Skin of body (tissue), 2 donors: ENCODE data around the gene G2E3. TPM values are rescaled to one million over a fixed set of nuclear protein-coding genes. Genes with fewer than 3 reads are reported as not detected.
A peak's percentile ranks its signal among the peaks of the same experiment; 100 is the strongest.
"Not testable (repeated sequence)": the region's sequence is repeated elsewhere in the genome, so short reads cannot be mapped to it uniquely, and the experiment has no call there.

Experiments used
- DNase-seq: peaks from one replicate; lab custom pipeline; 2025; lab: John Stamatoyannopoulos, UW
- total RNA-seq: library from RNA; depleted of rRNA; stranded (reverse); fragments of >200 nt; gene quantifications from one replicate; pipeline ENCODE4 v1.2.3, GENCODE V29; 2014

G2E3 gene
- total RNA-seq, 1 donor from 2014 or later = 22.4 TPM

DNA sequence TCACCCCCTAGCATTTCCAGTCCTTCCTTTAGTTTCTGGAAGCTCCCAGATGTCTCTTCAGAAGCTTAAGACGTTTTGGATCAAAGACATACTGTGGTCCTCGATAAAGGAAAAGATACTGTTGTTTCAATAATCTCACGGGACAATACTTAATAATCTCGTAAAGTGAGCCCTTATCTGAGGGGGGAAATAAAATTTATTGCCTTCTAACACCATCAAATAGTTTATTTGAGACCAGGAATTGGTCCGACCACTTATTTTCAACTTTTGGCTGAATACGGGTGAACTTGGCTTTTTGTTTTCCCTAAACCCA lies 640 bp upstream of the G2E3 start:
- no peak for DNase-seq

DNA sequence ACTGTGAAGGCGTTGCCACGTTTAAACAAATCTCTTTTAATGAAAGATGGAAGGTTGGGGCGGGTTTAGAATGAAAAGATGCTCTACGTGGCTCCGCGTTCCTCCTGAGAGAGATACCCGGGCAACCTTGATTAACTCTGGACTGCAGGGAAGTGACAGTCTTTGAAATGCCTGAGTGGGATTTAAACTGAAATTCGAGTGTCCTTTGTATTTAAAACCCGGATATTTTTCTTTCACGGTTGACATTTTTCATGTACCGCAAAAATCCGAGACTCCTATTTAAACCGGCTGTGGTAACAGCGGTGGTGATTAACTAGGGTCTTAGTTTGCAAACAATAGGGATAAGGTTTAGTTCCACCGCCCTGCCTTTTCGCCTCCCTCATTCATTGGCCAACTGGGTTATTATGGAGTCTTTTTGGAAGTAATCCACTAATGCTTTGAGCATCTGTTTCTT lies 707 bp downstream of the G2E3 start:
- peak; percentile 71 for DNase-seq

DNA sequence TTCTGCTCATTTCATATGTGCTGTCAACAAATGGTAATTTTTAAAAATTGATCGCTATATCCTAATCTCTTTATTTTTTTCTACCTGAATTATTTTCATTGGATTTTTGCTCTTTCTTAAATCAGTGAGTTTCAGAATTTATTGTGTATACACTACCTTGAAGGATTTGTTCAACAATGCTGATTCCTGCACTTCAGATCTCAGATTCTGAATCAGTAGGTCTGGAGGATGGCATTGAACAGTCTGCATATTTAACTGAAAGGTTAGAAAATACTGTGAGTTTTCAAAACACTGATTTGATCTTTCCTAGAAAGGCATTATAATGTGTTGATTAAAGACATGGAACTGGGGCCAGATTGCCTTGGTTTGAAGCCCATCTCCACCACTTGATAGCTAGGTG lies 1.6 kb downstream of the G2E3 start:
- no peak for DNase-seq

- no peak for DNase-seq
Measured at GRCh38 chr14:30564235-30564867, 5.4 kb downstream of the G2E3 start.

DNA sequence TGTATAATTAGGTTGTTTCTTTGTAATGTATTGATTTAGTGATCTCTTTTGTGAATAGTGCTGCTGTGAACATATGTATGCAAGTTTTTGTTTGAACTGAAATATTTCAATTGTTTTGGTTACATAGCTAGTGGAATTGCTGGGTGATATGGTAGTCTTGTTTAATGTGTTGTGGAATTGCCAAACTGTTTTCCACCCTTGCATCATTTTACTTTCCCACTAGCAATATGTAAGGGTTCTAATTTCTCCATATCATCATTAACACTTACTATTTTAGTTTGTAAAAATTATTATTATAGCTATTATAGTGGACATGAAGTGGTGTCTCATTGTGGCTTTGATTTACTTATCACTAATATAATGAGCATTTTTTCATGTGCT lies 5.9 kb downstream of the G2E3 start:
- no peak for DNase-seq

DNA sequence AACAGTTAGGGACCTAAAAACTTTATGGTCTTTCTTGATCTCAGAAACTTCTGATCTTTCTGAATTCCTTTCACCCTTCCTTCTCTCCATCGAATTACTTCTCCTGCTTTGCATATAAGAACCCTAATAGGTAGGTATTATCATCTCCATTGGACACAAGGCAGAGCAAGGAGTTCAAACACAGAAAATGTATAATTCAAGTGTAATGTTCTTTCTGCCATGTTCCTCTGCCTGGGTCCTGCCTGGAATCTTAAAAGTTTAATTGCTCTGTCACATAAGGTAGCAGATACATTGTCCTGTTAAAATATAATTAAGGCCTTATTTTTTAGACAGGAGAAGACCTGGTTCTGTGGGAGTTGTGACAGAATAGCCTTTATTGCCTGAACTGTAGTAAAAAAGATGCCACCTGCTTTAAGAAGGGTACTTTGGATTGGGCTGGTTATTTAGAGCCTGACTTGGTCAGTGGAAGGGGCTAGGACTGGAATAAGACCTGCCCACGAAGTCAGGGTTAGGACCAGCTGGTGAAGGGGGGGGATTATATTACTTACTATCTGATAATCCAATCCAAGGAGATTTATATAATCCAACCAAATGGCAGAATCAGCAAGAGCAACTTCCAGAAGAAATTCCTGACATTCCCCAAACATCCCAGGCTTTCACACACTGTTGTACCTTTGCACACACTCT lies 10.4 kb downstream of the G2E3 start:
- DNase-seq = no peak

- no peak for DNase-seq
Measured at GRCh38 chr14:30569903-30570226, 10.9 kb downstream of the G2E3 start.

DNA sequence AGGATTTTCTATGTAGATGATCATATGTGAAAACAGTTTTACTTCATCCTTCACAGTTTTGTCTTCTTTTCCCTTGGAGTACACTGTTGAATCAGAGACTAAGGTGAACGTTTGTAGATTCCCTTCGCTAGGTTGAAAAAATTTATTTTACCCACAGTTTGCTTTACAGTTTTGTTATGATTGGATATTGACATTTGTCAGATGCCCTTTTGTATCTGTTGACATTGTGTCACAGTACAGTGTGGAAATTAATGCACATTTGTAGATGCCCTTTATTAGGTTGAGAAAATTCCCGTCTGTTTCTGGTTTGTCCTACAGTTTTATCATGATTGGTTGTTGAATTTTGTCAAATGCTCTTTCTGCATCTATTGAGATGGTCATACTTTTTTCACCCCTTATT lies 13.3 kb downstream of the G2E3 start:
- no peak for DNase-seq

- DNase-seq = no peak
Measured at GRCh38 chr14:30572771-30573170, 13.8 kb downstream of the G2E3 start.

- no peak for DNase-seq
Measured at GRCh38 chr14:30573226-30573814, 14.4 kb downstream of the G2E3 start.

- DNase-seq = no peak
Measured at GRCh38 chr14:30573966-30574365, 15.0 kb downstream of the G2E3 start.

DNA sequence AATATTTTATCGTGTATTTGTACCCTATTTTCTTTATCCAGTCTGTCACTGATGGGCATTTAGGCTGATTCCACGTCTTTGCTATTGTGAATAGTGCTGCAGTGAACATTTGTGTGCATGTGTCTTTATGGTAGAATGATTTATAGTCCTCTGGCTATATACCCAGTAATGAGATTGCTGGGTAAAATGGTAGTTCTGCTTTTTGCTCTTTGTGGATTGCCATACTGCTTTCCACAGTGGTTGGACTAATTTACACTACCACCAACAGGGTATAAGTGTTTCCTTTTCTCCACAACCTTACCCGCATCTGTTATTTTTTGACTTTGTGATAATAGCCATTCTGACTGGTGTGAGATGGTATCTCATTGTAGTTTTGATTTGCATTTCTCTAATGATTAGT lies 15.8 kb downstream of the G2E3 start:
- not testable (repeated sequence) for DNase-seq

- DNase-seq = not testable (repeated sequence)
Measured at GRCh38 chr14:30576333-30576732, 17.4 kb downstream of the G2E3 start.

GRCh38 chr14:30580616-30581282 lies 21.8 kb downstream of the G2E3 start:
- DNase-seq = no peak

DNA sequence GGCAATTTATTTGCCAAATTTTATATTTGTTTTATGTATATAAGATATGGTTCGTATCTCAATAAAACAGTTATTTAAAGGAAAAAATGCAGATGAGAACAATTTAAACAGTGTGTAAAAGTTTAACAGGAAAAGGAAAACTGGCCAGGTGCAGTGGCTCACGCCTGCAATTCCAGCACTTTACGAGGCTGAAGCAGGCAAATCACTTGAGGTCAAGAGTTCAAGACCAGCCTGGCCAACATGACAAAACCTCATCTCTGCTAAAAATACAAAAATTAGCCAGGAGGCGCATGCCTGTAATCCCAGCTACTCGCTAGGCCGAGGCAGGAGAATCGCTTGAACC lies 22.3 kb downstream of the G2E3 start:
- no peak for DNase-seq

DNA sequence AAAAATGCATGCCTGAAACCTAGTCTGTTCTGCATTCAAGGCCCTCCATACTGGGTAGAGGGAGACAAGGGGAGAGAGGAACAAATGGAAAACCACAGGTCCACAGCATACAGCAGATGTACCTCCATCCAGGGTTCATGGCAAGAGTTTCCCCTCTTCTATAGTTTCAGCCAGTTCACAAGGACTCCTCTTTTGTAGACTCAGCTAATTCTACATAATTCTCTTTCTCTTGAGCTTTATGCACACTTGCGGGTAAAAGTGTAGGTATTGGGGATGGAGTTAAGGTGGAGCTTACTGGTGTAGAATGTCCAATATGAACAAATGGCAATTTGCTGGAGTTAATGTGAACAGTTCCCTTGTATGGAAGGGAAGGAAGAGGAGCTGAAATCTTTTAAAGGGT lies 23.4 kb downstream of the G2E3 start:
- no peak for DNase-seq

DNA sequence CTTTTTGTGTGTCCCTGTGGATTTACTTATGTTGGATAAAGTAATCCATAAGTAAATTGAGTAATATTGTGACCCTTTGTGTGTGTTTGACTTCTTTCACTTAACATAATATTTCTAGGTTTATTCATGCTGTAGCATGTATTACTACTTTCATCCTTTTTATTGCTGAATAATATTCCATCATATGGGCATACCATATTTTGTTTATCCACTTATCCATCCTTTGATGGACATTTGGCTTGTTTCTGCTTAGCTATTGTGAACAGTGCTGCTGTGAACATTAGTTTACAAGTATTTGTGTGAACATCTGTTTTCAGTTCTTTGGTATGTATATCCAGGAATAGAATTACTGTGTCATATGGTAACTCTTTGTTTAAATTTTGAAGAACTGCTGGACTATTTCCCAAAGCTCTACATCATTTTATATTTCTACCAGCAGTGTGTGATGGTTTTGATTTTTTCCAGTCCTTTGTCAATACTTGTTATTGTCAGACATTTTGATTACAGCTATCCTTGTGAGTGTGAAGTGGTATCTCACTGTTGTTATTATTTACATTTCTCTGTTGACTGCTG lies 25.2 kb downstream of the G2E3 start:
- peak; percentile 28 for DNase-seq

DNA sequence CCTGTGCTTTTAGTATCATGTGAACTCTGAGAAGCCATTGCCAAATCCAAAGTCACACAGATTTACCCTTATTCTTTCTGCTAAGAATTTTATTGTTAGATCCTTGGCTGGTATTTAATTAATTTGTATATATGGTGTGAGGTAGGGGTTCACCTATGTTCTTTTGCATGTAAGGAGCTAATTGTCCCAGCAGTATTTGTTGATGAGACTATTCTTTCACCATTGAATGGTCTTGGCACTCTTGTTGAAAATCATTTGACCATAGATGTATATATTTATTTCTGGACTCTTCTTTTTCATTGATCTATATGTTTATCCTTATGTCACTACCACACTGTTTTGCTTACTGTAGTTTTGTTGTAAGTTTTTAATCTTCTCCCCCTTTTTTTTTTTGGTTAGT lies 26.2 kb downstream of the G2E3 start:
- no peak for DNase-seq

- DNase-seq = no peak
Measured at GRCh38 chr14:30587141-30587540, 28.2 kb downstream of the G2E3 start.

DNA sequence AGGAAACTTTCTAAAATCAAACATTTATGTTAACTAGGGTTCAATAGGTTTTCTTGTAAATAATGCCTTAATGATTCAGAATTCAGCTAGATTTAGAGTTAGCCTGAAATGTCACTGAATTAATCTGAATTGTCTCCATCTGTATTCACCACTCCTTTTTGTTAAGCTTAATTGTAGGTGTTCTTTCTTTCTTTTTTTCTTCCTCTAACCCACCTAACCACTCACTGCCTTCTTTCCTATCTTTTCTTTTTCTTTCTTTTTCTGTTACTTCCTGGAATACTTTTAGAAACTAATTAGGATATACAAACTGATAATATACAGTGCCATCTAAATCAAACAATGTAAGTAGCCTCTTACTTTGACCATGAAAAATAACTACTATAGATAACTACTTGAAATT lies 29.9 kb downstream of the G2E3 start:
- no peak for DNase-seq

- no peak for DNase-seq
Measured at GRCh38 chr14:30596935-30597334, 38.0 kb downstream of the G2E3 start.

DNA sequence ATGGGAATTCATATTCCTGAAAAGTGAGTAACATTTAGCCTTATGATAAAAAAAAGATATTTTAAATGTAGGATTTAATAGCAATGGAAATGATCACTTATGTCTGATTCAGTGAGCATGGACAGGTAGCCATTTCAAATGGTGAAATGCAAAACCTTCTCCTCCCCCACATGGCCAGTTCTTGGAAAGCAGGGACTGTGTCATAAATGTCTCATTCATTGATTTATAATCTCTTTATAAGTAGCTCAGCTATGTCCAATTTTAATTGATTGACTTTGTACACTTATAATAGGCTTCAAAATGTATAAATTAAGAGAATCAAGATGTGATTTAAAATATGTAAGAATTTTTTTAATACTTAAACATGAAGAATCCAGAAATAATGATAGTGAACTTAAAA lies 38.5 kb downstream of the G2E3 start:
- DNase-seq = no peak
